Neural progenitor cell (in vitro differentiated cells): Measurements from ENCODE around the gene POLK.

Source experiments
- EZH2 ChIP-seq: fragments of 200-600 bp; sonication (generic); IDR thresholded peaks from 2 replicates; pipeline ENCODE4 v1.6.1; 2017; ENCODE audit warnings: antibody characterized with exemption, mild to moderate bottlenecking, moderate library complexity
- EZH2phosphoT487 ChIP-seq: fragments of 200-600 bp; sonication (generic); IDR thresholded peaks from 2 replicates; pipeline ENCODE4 v1.6.1; 2017; ENCODE audit warnings: antibody characterized with exemption
- TF ChIP-seq, protein P1 (sequence below): fragments of 200-600 bp; sonication (generic); IDR thresholded peaks from 2 replicates; pipeline ENCODE4 v1.5.1; 2017; ENCODE audit warnings: antibody characterized with exemption, mild to moderate bottlenecking

DNA sequence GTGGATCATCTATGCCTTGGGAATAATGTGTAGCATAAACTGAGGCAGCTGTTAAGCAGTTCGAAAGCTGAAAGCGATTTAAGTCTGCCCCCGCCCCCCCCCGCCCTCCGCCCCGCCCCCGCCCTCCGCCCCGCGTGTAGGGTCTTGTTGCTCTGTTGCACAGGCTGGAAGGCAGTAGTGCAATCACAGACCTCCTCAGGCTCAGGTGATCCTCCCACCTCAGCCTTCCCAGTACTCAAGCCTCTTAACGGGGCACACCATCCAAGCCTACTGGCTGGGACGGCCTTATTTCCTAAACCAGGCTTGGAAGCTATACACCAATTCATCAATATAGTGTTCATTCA is 100.5 kb downstream of the POLK start:
- TF ChIP-seq, protein P1, sequence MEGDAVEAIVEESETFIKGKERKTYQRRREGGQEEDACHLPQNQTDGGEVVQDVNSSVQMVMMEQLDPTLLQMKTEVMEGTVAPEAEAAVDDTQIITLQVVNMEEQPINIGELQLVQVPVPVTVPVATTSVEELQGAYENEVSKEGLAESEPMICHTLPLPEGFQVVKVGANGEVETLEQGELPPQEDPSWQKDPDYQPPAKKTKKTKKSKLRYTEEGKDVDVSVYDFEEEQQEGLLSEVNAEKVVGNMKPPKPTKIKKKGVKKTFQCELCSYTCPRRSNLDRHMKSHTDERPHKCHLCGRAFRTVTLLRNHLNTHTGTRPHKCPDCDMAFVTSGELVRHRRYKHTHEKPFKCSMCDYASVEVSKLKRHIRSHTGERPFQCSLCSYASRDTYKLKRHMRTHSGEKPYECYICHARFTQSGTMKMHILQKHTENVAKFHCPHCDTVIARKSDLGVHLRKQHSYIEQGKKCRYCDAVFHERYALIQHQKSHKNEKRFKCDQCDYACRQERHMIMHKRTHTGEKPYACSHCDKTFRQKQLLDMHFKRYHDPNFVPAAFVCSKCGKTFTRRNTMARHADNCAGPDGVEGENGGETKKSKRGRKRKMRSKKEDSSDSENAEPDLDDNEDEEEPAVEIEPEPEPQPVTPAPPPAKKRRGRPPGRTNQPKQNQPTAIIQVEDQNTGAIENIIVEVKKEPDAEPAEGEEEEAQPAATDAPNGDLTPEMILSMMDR: no peak
- TF ChIP-seq EZH2 (no peak), EZH2phosphoT487 (no peak)
